Measurements from ENCODE around the gene GLYATL2. TPM values are rescaled to one million over a fixed set of nuclear protein-coding genes. Genes with fewer than 3 reads are reported as not detected.

GLYATL2 gene
- total RNA-seq = 0.74 and 1.3 TPM in 2 replicates

DNA sequence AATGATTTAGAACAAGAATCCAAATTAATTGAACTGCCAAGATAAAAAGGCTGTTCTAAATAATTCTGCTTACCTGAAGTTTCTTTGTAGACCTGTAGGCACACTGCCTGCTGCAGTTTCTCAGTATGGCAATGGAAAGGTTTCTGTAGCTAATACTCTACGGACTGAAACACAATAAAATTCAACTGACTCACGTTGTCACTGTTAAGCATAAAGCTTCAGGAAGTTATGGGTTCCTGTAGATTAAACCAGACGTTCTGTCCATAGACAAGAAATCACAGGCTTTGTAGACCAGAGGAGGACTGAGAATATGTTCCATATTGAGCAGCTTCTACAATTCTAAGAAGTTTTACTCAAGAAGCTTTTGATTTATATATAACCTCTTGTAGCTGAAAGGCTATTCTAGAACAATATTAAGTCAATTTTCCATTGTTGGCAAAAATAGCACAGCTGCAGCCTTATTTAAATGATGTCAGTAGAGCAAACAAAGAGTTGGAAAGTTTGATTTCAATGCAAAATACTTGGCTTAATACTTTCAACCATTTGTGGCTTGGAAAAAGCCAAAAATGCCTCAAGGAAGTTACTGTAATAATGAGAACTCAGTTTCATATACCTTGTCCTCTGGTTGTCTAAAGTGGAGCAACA, at the start of gene GLYATL2:
TSS of gene GLYATL2 (minus strand) at position 344 of the 645 bp plus-strand sequence. CDS start 5,092 bp downstream, outside the sequence.

Other genes with a start within 250 kb of the GLYATL2 start
- 0.34 and 0.59 TPM in 2 replicates for gene CNTF, start 222.0 kb downstream of the GLYATL2 start, total RNA-seq
- gene GLYAT, start 112.8 kb downstream of the GLYATL2 start, total RNA-seq = not detected in 2 replicates
- gene GLYATL1, start 94.8 kb upstream of the GLYATL2 start, total RNA-seq = 0.59 and 1.3 TPM in 2 replicates
- not detected in 2 replicates for gene GLYATL1B, start 241.6 kb upstream of the GLYATL2 start, total RNA-seq